Activated CD8-positive, alpha-beta memory T cell treated with anti-CD3 and anti-CD28 coated beads, Interleukin-2, amount 10 ng/mL, durations not matched to agents 7 days and 5 days (primary cell): ENCODE data around the gene SLC25A45. TPM values are rescaled to one million over a fixed set of nuclear protein-coding genes. Genes with fewer than 3 reads are reported as not detected.
A peak's percentile ranks its signal among the peaks of the same experiment; 100 is the strongest.

Source experiments
- ATAC-seq: fragments of 150-1000 bp; cut with Tn5 transposase; one replicate; pipeline ENCODE4 v1.10.0; 2021; ENCODE audit warnings: moderate library complexity
- CTCF ChIA-PET: fragments of 350-600 bp; sonication (Branson Sonifier 250); formaldehyde crosslinking; loops from one replicate; lab custom pipeline; 2021; ENCODE audit warnings: antibody characterized with exemption; lab: Charles Lee
- DNase-seq: peaks from one replicate; pipeline ENCODE4 v3.0.0-alpha.2; 2020
- H3K27ac Mint-ChIP-seq: one replicate; pipeline ENCODE4 v1.8.0; 2021; ENCODE audit warnings: mild to moderate bottlenecking, mixed read lengths
- H3K27me3 Mint-ChIP-seq: one replicate; pipeline ENCODE4 v1.8.0; 2021; ENCODE audit warnings: mixed read lengths
- H3K36me3 Mint-ChIP-seq: one replicate; pipeline ENCODE4 v1.8.0; 2021; ENCODE audit warnings: mild to moderate bottlenecking, mixed read lengths
- H3K4me1 Mint-ChIP-seq: one replicate; pipeline ENCODE4 v1.8.0; 2021; ENCODE audit warnings: mixed read lengths
- H3K4me3 Mint-ChIP-seq: one replicate; pipeline ENCODE4 v1.8.0; 2021; ENCODE audit warnings: mild to moderate bottlenecking, moderate library complexity, mixed read lengths
- H3K9me3 Mint-ChIP-seq: one replicate; pipeline ENCODE4 v1.8.0; 2022; ENCODE audit warnings: low read depth, mixed read lengths
- total RNA-seq, 2 experiments: library from RNA; stranded (reverse); gene quantifications; one replicate each; pipeline ENCODE4 v1.2.3, GENCODE V29; 2021

SLC25A45 gene
- total RNA-seq: 10 to 100 TPM; 19.4 to 25.1 TPM

GRCh38 chr11:65382033-65382803, at the start of gene SLC25A45:
TSS of gene SLC25A45 (minus strand) at chr11:65382646. CDS start at chr11:65381951, 695 bp downstream.
- H3K9me3 Mint-ChIP-seq: no peaks in the 10 kb centered on the region
- H3K27me3 Mint-ChIP-seq: no peaks in the 10 kb centered on the region
- H3K27ac Mint-ChIP-seq: peak within 1 kb of the TSS; percentile 98
- H3K36me3 Mint-ChIP-seq: no peaks in the 10 kb centered on the region
- CTCF ChIA-PET: interaction anchor here (0.6 to 3.5 kb wide), 14 partner anchors 14 to 165 kb away, joined by 3 to 22 read pairs (median 4); partner anchors contain the start of gene MALAT1
- H3K4me1 Mint-ChIP-seq: peaks cover 51% of the 10 kb centered on the region
- peak within 1 kb of the TSS; percentile 80 for H3K4me3 Mint-ChIP-seq
- ATAC-seq (peak; percentile 84), DNase-seq (peak; percentile 94)

GRCh38 chr11:65431451-65432099, 49.1 kb upstream of the SLC25A45 start:
- Mint-ChIP-seq H3K4me3 (peak overlapping the region; percentile 38), H3K27ac (peak overlapping the region; percentile 79), H3K36me3 (peaks cover 60% of the 10 kb centered on the region), H3K9me3 (no peaks in the 10 kb centered on the region), H3K4me1 (peaks cover 87% of the 10 kb centered on the region), H3K27me3 (no peaks in the 10 kb centered on the region)
- ATAC-seq (no peak), DNase-seq (peak; percentile 75)
- CTCF ChIA-PET: interaction anchor here (1.1 to 1.5 kb wide), 6 partner anchors 10 to 79 kb away, joined by 3 to 24 read pairs (median 3); no protein-coding TSS in a partner anchor

GRCh38 chr11:65430406-65431217, 48.2 kb upstream of the SLC25A45 start:
- peak; percentile 7 for ATAC-seq
- no peaks in the 10 kb centered on the region for H3K9me3 Mint-ChIP-seq
- DNase-seq: peak; percentile 61
- H3K27ac Mint-ChIP-seq: peak overlapping the region; percentile 98
- peaks cover 61% of the 10 kb centered on the region for H3K36me3 Mint-ChIP-seq
- peaks cover 86% of the 10 kb centered on the region for H3K4me1 Mint-ChIP-seq
- H3K4me3 Mint-ChIP-seq: peak overlapping the region; percentile 73
- no peaks in the 10 kb centered on the region for H3K27me3 Mint-ChIP-seq
- CTCF ChIA-PET: interaction anchor here (0.6 to 1.7 kb wide), 11 partner anchors 9 to 80 kb away, joined by 3 to 24 read pairs (median 3); no protein-coding TSS in a partner anchor

- H3K27ac Mint-ChIP-seq: peak overlapping the region; percentile 98
- CTCF ChIA-PET: interaction anchor here (0.6 to 1.7 kb wide), 11 partner anchors 8 to 81 kb away, joined by 3 to 24 read pairs (median 3); no protein-coding TSS in a partner anchor
- H3K4me3 Mint-ChIP-seq: peak overlapping the region; percentile 73
- DNase-seq: peak; percentile 76
- no peaks in the 10 kb centered on the region for H3K27me3 Mint-ChIP-seq
- no peaks in the 10 kb centered on the region for H3K9me3 Mint-ChIP-seq
- ATAC-seq: peak; percentile 5
- H3K4me1 Mint-ChIP-seq: peaks cover 81% of the 10 kb centered on the region
- peaks cover 62% of the 10 kb centered on the region for H3K36me3 Mint-ChIP-seq
These were observed 47.4 kb upstream of the SLC25A45 start for GRCh38 chr11:65429724-65430405.

- ATAC-seq (no peak), DNase-seq (peak; percentile 49)
- H3K9me3 Mint-ChIP-seq: no peaks in the 10 kb centered on the region
- peak overlapping the region; percentile 98 for H3K27ac Mint-ChIP-seq
- peaks cover 74% of the 10 kb centered on the region for H3K4me1 Mint-ChIP-seq
- peak overlapping the region; percentile 73 for H3K4me3 Mint-ChIP-seq
- CTCF ChIA-PET: interaction anchor here (0.9 to 1.7 kb wide), 3 partner anchors 12 to 82 kb away, joined by 3 to 24 read pairs (median 7); no protein-coding TSS in a partner anchor
- peaks cover 62% of the 10 kb centered on the region for H3K36me3 Mint-ChIP-seq
- H3K27me3 Mint-ChIP-seq: no peaks in the 10 kb centered on the region
These were observed 46.7 kb upstream of the SLC25A45 start for GRCh38 chr11:65429068-65429681.

- Mint-ChIP-seq H3K36me3 (peaks cover 68% of the 10 kb centered on the region), H3K4me1 (peaks cover 71% of the 10 kb centered on the region), H3K9me3 (no peaks in the 10 kb centered on the region), H3K27ac (peak overlapping the region; percentile 98), H3K27me3 (no peaks in the 10 kb centered on the region), H3K4me3 (peak overlapping the region; percentile 94)
- CTCF ChIA-PET: no interaction called here
- ATAC-seq (no peak), DNase-seq (no peak)
These were observed 46.2 kb upstream of the SLC25A45 start for GRCh38 chr11:65428578-65429067.

GRCh38 chr11:65427691-65428577, 45.5 kb upstream of the SLC25A45 start:
- no peak for ATAC-seq

GRCh38 chr11:65426839-65427690, 44.6 kb upstream of the SLC25A45 start:
- ATAC-seq: no peak
- H3K4me1 Mint-ChIP-seq: peaks cover 59% of the 10 kb centered on the region
- peak overlapping the region; percentile 94 for H3K4me3 Mint-ChIP-seq
- H3K27me3 Mint-ChIP-seq: peaks cover 2% of the 10 kb centered on the region
- H3K9me3 Mint-ChIP-seq: no peaks in the 10 kb centered on the region
- CTCF ChIA-PET: interaction anchor here (2.9 to 16.5 kb wide), 2 partner anchors 11 to 76 kb away, joined by 8 to 489 read pairs; partner anchors contain the start of gene MALAT1
- H3K36me3 Mint-ChIP-seq: peaks cover 71% of the 10 kb centered on the region
- H3K27ac Mint-ChIP-seq: peak overlapping the region; percentile 98
- peak; percentile 62 for DNase-seq

More at GRCh38 chr11:65427691-65428577, 45.5 kb upstream of the SLC25A45 start:
- DNase-seq: peak; percentile 65
- Mint-ChIP-seq H3K9me3 (no peaks in the 10 kb centered on the region), H3K36me3 (peaks cover 72% of the 10 kb centered on the region), H3K27me3 (peaks cover 1% of the 10 kb centered on the region), H3K4me3 (peak overlapping the region; percentile 94), H3K4me1 (peaks cover 66% of the 10 kb centered on the region), H3K27ac (peak overlapping the region; percentile 98)
- CTCF ChIA-PET: interaction anchor here (2.9 kb wide), 1 partner anchor 12 kb away, joined by 8 read pairs; no protein-coding TSS in a partner anchor

GRCh38 chr11:65425971-65426838, 43.8 kb upstream of the SLC25A45 start:
- CTCF ChIA-PET: interaction anchor here (2.9 to 16.5 kb wide), 2 partner anchors 10 to 77 kb away, joined by 8 to 489 read pairs; partner anchors contain the start of gene MALAT1
- Mint-ChIP-seq H3K36me3 (peaks cover 65% of the 10 kb centered on the region), H3K4me1 (peaks cover 53% of the 10 kb centered on the region), H3K27me3 (peaks cover 2% of the 10 kb centered on the region), H3K9me3 (no peaks in the 10 kb centered on the region), H3K4me3 (peak overlapping the region; percentile 94), H3K27ac (peak overlapping the region; percentile 98)
- DNase-seq (no peak), ATAC-seq (peak; percentile 17)
